OCI-LY7 (cell line): ENCODE results near the gene CREG2. TPM values are rescaled to one million over a fixed set of nuclear protein-coding genes. Genes with fewer than 3 reads are reported as not detected.

Source experiments
- BruUV-seq: library from RNA; stranded (reverse); fragments of 400-500 nt; replicated peaks from 2 replicates; lab custom pipeline; 2021; lab: Mats Ljungman, UMichigan
- CTCF ChIA-PET: fragments of 300-600 bp; sonication (Branson Sonifier 250); formaldehyde crosslinking; loops from one replicate; lab custom pipeline; 2022; ENCODE audit warnings: antibody characterized with exemption; ENCODE audit not compliant: unreplicated experiment; lab: Charles Lee
- POLR2A ChIA-PET: fragments of 300-600 bp; sonication (Branson Sonifier 250); formaldehyde crosslinking; loops from one replicate; lab custom pipeline; 2022; ENCODE audit warnings: antibody characterized with exemption; lab: Charles Lee
- DNase-seq: peaks from one replicate; pipeline ENCODE4 v3.0.0-alpha.2; 2015; ENCODE audit warnings: low spot score
- H2AFZ ChIP-seq: fragments of 200-600 bp; sonication (generic), shearing (Covaris generic); 2 replicates; pipeline ENCODE4 v1.6.1; 2014; ENCODE audit warnings: mild to moderate bottlenecking, antibody characterized with exemption, low read length, moderate library complexity
- H3K27ac ChIP-seq: fragments of 200-600 bp; sonication (generic); 2 replicates; pipeline ENCODE4 v1.5.1; 2014; ENCODE audit warnings: mixed run types, low read depth, mild to moderate bottlenecking, moderate library complexity, low read length, inconsistent platforms; ENCODE audit not compliant: poor library complexity, severe bottlenecking
- H3K36me3 ChIP-seq: fragments of 200-600 bp; sonication (generic); 2 replicates; pipeline ENCODE4 v1.6.1; 2014; ENCODE audit warnings: mild to moderate bottlenecking, antibody characterized with exemption, low read length, moderate library complexity, mixed read lengths; ENCODE audit not compliant: insufficient read depth
- H3K4me1 ChIP-seq: fragments of 200-600 bp; sonication (generic); 2 replicates; pipeline ENCODE4 v1.5.1; 2014; ENCODE audit warnings: mild to moderate bottlenecking, low read length; ENCODE audit not compliant: insufficient read depth, poor library complexity, severe bottlenecking
- H3K4me2 ChIP-seq: fragments of 200-600 bp; sonication (generic); 2 replicates; pipeline ENCODE4 v1.6.1; 2014; ENCODE audit warnings: mild to moderate bottlenecking, low read length
- H3K4me3 ChIP-seq: fragments of 200-600 bp; sonication (generic); 2 replicates; pipeline ENCODE4 v1.5.1; 2014; ENCODE audit warnings: mild to moderate bottlenecking, low read depth, low read length; ENCODE audit not compliant: poor library complexity, severe bottlenecking
- H3K79me2 ChIP-seq: fragments of 200-600 bp; sonication (generic); 2 replicates; pipeline ENCODE4 v1.6.1; 2016; ENCODE audit warnings: low read depth, mild to moderate bottlenecking, low read length, moderate library complexity, mixed read lengths; ENCODE audit not compliant: insufficient read depth
- H3K9me2 ChIP-seq: fragments of 200-600 bp; sonication (generic); 2 replicates; pipeline ENCODE4 v1.6.1; 2016; ENCODE audit warnings: mild to moderate bottlenecking, low read length, mixed read lengths; ENCODE audit not compliant: insufficient read depth
- H3K9me3 ChIP-seq: fragments of 200-600 bp; sonication (generic); 2 replicates; pipeline ENCODE4 v1.6.1; 2014; ENCODE audit warnings: mild to moderate bottlenecking, mixed run types, low read length, mixed read lengths
- H4K20me1 ChIP-seq: fragments of 200-600 bp; sonication (generic); 2 replicates; pipeline ENCODE4 v1.6.1; 2014; ENCODE audit warnings: mild to moderate bottlenecking, antibody characterized with exemption, low read length, moderate library complexity, mixed read lengths; ENCODE audit not compliant: insufficient read depth
- EZH2phosphoT487 ChIP-seq: fragments of 200-600 bp; sonication (generic); IDR thresholded peaks from 2 replicates; pipeline ENCODE4 v1.6.1; 2018; ENCODE audit warnings: low read depth, borderline replicate concordance, mild to moderate bottlenecking, mixed run types, antibody characterized with exemption, low read length, moderate library complexity, mixed read lengths
- intact Hi-C: fragments of 100-400 bp; cut with micrococcal nuclease; formaldehyde crosslinking; loops from one replicate; pipeline ENCODE4 v1.10.0; 2022; ENCODE audit not compliant: unreplicated experiment
- total RNA-seq, 2 experiments: library from RNA; depleted of rRNA in 1 of 2; stranded (reverse); fragments of >200 nt in 1 of 2; shearing (Covaris generic) in 1 of 2; gene quantifications; 2 replicates each; pipeline ENCODE4 v1.2.3, GENCODE V29; 2014 to 2022
- TF ChIP-seq, protein P1 (sequence below): fragments of 200-600 bp; sonication (generic); conservative IDR thresholded peaks from 2 replicates; pipeline ENCODE4 v1.5.1; 2014; ENCODE audit warnings: mild to moderate bottlenecking, antibody characterized with exemption, low read length, moderate library complexity, mixed read lengths

The CREG2 gene
- total RNA-seq, 2 experiments from 2014 or later = not detected

DNA sequence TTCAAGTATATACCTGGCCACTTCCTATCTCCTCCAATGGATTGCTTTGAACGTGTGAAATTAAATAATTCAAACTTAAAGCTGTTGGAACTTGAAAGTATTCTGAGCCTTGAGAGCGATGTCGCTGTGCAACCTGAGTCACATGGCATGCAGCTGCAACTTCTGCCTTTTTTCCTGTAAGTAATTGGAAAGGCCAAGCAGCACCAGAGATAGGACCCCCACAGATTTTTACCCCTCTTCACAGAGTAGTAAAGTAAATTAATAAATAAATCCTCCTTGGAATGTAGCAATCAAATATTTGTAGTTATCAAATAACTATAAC is 75.6 kb downstream of the CREG2 start:
- DNase-seq = no peak
- TF ChIP-seq EZH2phosphoT487 = no peak
- TF ChIP-seq, protein P1, sequence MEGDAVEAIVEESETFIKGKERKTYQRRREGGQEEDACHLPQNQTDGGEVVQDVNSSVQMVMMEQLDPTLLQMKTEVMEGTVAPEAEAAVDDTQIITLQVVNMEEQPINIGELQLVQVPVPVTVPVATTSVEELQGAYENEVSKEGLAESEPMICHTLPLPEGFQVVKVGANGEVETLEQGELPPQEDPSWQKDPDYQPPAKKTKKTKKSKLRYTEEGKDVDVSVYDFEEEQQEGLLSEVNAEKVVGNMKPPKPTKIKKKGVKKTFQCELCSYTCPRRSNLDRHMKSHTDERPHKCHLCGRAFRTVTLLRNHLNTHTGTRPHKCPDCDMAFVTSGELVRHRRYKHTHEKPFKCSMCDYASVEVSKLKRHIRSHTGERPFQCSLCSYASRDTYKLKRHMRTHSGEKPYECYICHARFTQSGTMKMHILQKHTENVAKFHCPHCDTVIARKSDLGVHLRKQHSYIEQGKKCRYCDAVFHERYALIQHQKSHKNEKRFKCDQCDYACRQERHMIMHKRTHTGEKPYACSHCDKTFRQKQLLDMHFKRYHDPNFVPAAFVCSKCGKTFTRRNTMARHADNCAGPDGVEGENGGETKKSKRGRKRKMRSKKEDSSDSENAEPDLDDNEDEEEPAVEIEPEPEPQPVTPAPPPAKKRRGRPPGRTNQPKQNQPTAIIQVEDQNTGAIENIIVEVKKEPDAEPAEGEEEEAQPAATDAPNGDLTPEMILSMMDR = no peak
- H2AFZ ChIP-seq = no peak overlapping the region
- intact Hi-C loops = no loop called here
- BruUV-seq = no TSS peak
- POLR2A ChIA-PET = interaction anchor here (1.0 kb wide), 1 partner anchor 12 kb away, joined by 3 read pairs; no protein-coding TSS in a partner anchor
- no peaks in the 10 kb centered on the region for H3K36me3 ChIP-seq
- H3K9me3 ChIP-seq = no peaks in the 10 kb centered on the region
- peaks cover 13% of the 10 kb centered on the region for H3K4me1 ChIP-seq
- CTCF ChIA-PET = no interaction called here
- peaks cover 11% of the 10 kb centered on the region; the same call in 1 of the 2 replicates for H3K79me2 ChIP-seq
- no peak overlapping the region for H3K27ac ChIP-seq
- no peak overlapping the region for H3K4me3 ChIP-seq
- no peaks in the 10 kb centered on the region for H4K20me1 ChIP-seq
- no peaks in the 10 kb centered on the region for H3K9me2 ChIP-seq
- H3K4me2 ChIP-seq = no peak overlapping the region

DNA sequence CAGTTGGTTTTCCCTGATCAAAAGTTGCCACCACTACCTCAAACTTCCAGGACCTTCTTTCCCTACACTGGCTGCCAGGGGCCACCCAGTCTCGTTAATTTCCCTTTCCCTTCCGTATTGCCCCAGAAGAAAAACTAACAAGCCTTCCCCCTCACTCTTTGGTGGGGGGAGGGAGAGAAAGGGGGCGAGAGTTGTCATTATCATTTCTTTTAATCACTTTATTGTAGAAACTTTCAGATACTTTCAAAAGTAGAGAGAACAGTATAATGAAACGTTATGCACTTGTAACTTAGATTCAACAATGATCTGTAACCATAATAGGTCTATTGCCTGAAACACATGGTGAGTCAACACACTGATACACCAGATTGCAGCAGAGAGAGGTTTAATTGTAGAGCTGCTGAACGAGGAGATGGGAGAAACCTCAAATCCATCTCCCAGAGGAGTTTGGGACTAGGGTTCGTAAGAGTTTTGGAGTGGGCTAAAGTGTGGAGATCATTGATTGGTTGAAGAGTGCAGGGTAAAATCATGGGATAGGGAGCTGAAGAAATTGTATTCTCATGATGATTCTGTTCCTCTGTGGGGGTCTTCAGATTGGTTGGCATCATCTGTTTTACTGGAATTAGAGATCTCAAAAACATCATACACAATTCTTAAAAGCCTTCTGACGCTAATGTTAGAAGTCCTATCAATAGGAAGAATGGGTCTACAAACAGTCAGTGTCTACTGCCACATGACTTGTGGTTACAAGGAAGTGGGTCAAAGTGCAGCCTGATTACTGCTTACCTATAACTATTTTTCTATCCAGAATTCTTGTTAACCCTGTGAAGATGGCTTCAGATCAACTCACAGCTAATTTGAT is 76.2 kb downstream of the CREG2 start:
- Histone ChIP-seq H4K20me1 (no peaks in the 10 kb centered on the region), H3K4me1 (peaks cover 16% of the 10 kb centered on the region), H3K9me3 (no peaks in the 10 kb centered on the region), H3K79me2 (peaks cover 11% of the 10 kb centered on the region; the same call in 1 of the 2 replicates), H3K4me2 (no peak overlapping the region), H3K9me2 (no peaks in the 10 kb centered on the region), H3K36me3 (no peaks in the 10 kb centered on the region), H2AFZ (no peak overlapping the region), H3K4me3 (no peak overlapping the region), H3K27ac (no peak overlapping the region)
- no peak for DNase-seq
- ChIA-PET POLR2A (interaction anchor here (1.0 to 2.1 kb wide), 2 partner anchors 12 to 15 kb away, joined by 3 to 5 read pairs; no protein-coding TSS in a partner anchor), CTCF (no interaction called here)
- intact Hi-C loops = no loop called here
- no TSS peak for BruUV-seq
- TF ChIP-seq EZH2phosphoT487 = no peak
- TF ChIP-seq, protein P1 = no peak
